IPS-NIHi7 (cell line): Measurements from ENCODE around the gene SRSF7.
"Not testable (repeated sequence)": the region's sequence is repeated elsewhere in the genome, so short reads cannot be mapped to it uniquely, and the experiment has no call there.

Source experiments
- DNase-seq: peaks from one replicate; pipeline ENCODE4 v3.0.0; 2012; ENCODE audit warnings: mixed read lengths; ENCODE audit errors: extremely low spot score

The SRSF7 gene

DNA sequence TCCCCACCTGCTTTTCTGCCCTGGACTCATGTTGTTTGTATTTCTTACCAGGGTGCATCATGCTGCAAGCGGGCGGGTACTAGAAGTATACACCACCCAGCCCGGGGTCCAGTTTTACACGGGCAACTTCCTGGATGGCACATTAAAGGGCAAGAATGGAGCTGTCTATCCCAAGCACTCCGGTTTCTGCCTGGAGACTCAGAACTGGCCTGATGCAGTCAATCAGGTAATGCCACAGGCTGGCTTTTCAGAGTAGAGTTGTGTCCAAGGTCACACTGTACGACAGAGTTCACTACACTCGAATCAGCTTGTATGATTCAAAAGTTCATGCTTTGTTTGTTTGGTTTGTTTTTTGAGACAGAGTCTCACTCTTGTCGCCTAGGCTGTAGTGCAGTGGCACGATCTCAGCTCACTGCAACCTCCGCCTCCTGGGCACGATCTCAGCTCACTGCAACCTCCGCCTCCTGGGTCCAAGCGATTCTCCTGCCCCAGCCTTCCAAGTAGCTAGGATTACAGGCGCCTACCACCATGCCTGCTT lies 19.4 kb downstream of the SRSF7 start:
- no peak for DNase-seq

GRCh38 chr2:38731090-38731489 lies 20.1 kb downstream of the SRSF7 start:
- no peak for DNase-seq

DNA sequence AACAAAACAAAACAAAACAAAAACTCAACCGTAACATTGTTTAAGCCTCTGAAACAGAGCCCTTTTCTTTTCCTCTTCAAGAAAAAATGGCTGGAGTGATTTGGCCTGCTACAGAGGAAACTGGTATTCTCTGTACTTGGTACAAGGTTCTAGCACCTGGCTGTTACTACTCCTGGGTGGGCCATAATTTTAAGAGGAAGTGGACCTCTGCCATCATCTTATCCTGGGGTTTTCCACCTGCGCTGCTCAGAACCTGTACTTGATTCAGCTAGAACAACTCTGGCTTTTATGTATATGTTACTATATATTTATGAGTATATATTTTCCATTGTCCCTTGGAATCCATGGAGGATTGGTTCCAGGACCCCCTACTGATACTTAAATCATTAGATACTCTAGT lies 22.5 kb downstream of the SRSF7 start:
- no peak for DNase-seq

DNA sequence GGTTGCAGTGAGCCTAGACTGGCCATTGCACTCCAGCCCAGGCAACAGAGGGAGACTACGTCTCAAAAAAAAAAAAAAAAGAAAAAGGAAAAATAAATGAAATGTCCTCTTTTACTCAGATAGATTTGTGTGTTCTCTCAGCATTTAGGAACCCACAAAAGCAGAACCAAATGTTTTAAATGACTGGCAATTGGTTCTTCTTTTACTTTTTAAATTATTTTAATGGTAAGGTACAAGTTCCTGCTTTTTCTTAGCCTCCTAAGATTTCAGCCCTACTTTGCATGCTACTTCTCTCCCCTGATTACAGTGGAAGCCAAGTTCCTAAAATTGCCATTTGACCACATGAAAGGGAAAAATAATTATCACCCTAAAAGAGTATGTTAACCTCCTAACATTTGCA lies 23.5 kb downstream of the SRSF7 start:
- no peak for DNase-seq

GRCh38 chr2:38723173-38723572 lies 28.0 kb downstream of the SRSF7 start:
- no peak for DNase-seq

- no peak for DNase-seq
These were observed 28.7 kb downstream of the SRSF7 start for GRCh38 chr2:38722271-38723061.

DNA sequence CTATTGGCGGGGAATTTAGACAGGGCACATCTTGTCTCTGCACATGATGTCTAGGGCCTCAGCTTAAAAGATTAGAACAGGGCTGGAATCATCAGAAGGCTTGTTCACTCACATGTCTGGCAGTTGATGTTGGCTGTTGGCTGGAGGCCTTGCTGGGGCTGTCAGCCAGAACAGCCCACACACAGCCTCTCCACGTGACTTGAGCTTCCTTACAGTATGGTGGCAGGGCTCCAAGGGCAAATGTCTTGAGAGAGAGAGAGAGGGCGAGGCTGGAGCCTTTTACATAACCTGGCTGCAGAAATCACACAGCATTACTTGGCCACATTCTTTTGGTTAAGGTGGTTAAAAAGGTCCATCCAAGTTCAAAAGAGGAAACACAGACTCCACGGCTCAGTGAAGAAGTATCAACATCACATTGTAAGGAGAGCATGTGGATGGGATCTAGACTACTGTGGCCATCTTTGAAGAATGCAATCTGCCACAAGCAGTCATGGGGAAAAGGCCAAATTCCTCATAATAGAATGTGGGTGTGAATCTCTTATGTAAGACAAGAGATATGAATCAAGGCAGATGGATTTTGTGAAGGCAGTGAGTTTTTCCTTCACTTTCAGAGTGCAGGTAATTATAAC lies 30.4 kb downstream of the SRSF7 start:
- DNase-seq: no peak

GRCh38 chr2:38719706-38720105 lies 31.5 kb downstream of the SRSF7 start:
- DNase-seq: no peak

DNA sequence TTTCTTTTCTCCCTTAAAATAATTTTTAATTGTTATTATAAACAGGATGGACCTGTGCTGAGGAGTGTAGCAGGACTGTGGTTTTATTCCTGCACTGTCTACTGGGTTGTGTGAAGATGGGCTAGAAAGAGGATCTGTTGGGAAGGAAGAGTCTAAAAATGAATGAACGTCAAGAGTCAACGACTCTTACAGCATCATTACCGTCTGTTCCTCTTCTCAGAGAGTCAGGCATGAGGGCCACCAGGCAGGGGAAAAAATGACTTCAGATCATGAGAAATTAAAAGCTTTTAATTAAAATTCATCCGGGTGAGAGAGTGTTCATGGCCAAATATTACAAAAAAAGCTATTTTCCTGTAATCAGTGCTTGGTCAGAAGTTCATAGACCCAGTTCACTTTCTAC lies 32.6 kb downstream of the SRSF7 start:
- no peak for DNase-seq

DNA sequence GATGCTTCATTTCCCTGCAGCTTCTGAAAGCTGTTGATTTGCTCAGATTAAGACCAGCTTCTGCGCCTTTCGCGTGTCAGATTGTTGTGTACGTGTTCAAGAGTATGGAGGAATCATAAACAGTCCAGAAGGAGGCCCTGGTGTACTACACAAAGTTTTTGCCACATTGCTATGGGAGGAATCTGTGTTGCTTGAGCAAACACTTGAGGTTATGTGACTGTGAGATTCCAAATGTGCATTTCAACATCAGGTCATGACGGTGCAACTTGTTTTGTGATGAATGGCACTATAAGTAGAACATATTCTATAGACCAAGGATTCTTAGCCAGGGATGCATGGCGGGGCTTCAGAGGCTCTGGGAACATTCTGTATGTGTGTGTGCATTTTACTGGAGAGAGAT lies 35.0 kb downstream of the SRSF7 start:
- DNase-seq: no peak

GRCh38 chr2:38714941-38715340 lies 36.2 kb downstream of the SRSF7 start:
- not testable (repeated sequence) for DNase-seq

- no peak for DNase-seq
These were observed 37.8 kb downstream of the SRSF7 start for GRCh38 chr2:38713338-38713737.

DNA sequence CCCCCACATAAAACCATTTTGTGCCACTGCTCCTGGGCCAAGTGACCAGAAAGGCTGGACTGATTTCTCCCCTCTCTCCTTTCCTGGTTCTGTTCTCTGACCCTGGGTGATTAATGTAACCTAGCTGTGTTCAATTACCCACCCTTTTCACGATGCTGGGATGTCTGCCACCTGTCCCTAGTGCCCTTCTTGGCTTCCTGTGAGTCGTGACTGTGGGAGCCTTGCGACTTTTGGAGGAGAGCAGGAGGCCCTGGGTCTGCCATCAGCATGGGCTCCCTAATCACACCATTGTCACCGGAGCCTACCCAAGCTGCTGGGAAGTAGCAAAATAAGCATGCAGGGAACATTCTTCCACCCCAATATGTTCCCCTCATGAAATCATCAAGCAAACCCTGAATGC lies 38.3 kb downstream of the SRSF7 start:
- DNase-seq: no peak

DNA sequence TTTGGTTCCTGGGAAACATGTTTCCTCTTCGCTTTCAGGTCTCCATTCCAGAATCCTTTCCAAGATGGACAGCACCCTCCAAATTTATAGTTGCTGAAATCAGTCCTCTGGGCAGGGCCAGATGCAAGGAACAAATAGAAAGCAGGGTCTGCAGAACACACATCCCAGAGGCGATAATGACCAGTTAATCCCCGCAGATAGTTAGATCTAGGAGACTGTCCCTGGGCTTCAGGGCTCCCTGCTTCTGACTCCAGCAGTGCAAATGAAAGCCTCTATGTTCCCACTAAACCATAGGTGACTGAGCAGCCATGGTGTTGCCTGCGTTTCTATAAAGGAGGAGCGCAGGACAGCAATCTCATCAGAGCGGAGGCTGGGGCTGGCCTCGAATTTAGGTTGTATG lies 38.7 kb downstream of the SRSF7 start:
- DNase-seq: no peak

DNA sequence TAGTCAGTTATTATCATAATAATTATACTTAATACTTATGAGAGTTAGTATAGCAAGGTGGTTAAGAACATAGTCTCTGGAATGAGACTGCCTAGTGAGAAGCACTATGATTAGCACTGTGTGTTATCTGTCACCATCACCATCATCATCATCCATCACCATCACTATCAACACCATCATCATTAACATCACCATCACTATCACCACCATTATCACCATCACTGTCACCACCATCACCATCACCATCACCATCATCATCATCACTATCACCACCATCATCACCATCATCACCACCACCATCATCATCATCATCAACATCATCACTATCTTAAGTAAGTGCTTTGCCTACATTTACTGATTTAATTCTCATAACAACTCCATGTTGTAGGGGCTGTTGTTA lies 39.6 kb downstream of the SRSF7 start:
- no peak for DNase-seq

DNA sequence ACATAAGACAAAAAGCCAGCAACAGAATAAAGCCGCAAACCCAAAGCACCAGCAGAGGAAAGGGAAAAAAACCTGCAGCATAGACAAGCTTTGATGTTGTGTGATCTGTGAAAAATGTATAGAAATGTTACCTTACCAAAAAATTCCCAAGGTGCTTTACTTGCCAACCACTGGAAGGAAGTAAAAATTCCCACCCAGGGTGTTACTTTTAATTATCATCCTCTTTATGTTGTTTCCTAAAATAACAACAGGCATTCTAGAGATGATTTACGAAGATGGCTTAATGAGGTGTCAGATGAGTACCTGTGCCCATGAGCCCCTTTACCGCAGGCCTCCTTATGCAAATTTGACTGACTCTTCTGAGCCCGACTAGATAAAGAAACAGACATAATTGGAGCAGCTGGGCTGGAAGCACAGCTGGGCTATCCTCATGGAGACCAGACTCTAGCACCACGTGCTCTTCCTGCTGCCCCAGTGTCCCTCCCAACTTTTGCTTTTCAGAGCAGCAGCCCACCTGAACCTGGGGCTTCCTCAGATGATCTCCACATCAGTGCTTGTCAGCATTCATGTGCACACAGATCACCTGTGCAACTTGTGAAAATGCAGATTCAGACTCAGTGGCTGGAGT lies 41.5 kb downstream of the SRSF7 start:
- no peak for DNase-seq

- DNase-seq: no peak
These were observed 42.1 kb downstream of the SRSF7 start for GRCh38 chr2:38708900-38709566.

GRCh38 chr2:38708491-38708890 lies 42.7 kb downstream of the SRSF7 start:
- not testable (repeated sequence) for DNase-seq

GRCh38 chr2:38706846-38707345 lies 44.3 kb downstream of the SRSF7 start:
- DNase-seq: no peak

- DNase-seq: no peak
These were observed 46.5 kb downstream of the SRSF7 start for GRCh38 chr2:38704664-38705063.

DNA sequence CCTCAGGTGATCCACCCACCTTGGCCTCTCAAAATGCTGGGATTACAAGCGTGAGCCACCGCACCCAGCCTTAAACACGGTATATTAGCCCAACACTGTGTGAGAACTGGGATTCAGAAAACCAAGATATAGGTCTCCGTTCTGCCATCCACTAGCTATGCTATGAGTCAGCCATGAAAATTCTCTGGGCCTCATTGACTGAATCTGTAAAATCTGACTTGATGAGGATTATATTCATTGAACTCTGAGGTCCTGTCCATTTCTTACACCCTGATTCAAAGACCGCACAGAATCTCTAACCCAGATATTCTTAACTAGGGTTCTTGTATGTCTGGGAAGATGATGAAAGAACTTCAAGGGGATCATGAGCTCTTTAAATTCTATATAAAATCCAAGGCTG lies 47.8 kb downstream of the SRSF7 start:
- DNase-seq: not testable (repeated sequence)

- DNase-seq: no peak
These were observed 48.7 kb downstream of the SRSF7 start for GRCh38 chr2:38702413-38702812.
